Measurements from ENCODE around the gene BRD3OS. TPM values are rescaled to one million over a fixed set of nuclear protein-coding genes. Genes with fewer than 3 reads are reported as not detected.

The BRD3OS gene
- total and polyA plus RNA-seq, 12 donors: 14.7 to 70.6 (median 22.0) TPM

GRCh38 chr9:133998915-133999595 lies 26.2 kb upstream of the BRD3OS start:
- no peak for DNase-seq
- no peak overlapping the region for H3K4me3 ChIP-seq
- no peaks in the 10 kb centered on the region for H3K36me3 ChIP-seq (replicated peaks in 1 of 2)
- no peaks in the 10 kb centered on the region for H3K9me3 ChIP-seq (replicated peaks in 1 of 3)
- H3K27ac ChIP-seq: no peak overlapping the region
- 89 to 100% (median 94%) methylated on average over 1 of the region's 1 CpG for WGBS, 4 donors
- no peaks in the 10 kb centered on the region for H3K27me3 ChIP-seq
- H3K4me1 ChIP-seq (replicated peaks in 1 of 2): peaks cover 0 to 3% of the 10 kb centered on the region in 2 donors
- intact Hi-C loops (cut with DNase I): no loop called here
- TF ChIP-seq CTCF (IDR thresholded peaks at IDR 0.05): no peak
- TF ChIP-seq POLR2A (IDR thresholded peaks at IDR 0.05): no peak

- Histone ChIP-seq H3K4me3 (no peak overlapping the region), H3K4me1 (replicated peaks in 1 of 2) (no peaks in the 10 kb centered on the region), H3K9me3 (replicated peaks in 1 of 3) (no peaks in the 10 kb centered on the region), H3K27me3 (no peaks in the 10 kb centered on the region), H3K27ac (no peak overlapping the region), H3K36me3 (replicated peaks in 1 of 2) (no peaks in the 10 kb centered on the region)
- 77 to 90% (median 85%) methylated on average over 4 to 6 of the region's 6 CpGs for WGBS, 4 donors
- TF ChIP-seq POLR2A (IDR thresholded peaks at IDR 0.05) (no peak), CTCF (IDR thresholded peaks at IDR 0.05) (no peak)
- DNase-seq: no peak
- intact Hi-C loops (cut with DNase I): no loop called here
Observed at GRCh38 chr9:133999851-134000265, 25.4 kb upstream of the BRD3OS start.

- DNase-seq: no peak
- Histone ChIP-seq H3K4me3 (no peak overlapping the region), H3K9me3 (replicated peaks in 1 of 3) (no peaks in the 10 kb centered on the region), H3K4me1 (replicated peaks in 1 of 2) (no peaks in the 10 kb centered on the region), H3K36me3 (replicated peaks in 1 of 2) (no peaks in the 10 kb centered on the region), H3K27ac (no peak overlapping the region), H3K27me3 (no peaks in the 10 kb centered on the region)
- WGBS, 4 donors: 68 to 95% (median 86%) methylated on average over 2 of the region's 2 CpGs
- intact Hi-C loops (cut with DNase I): no loop called here
- TF ChIP-seq POLR2A (IDR thresholded peaks at IDR 0.05) (no peak), CTCF (IDR thresholded peaks at IDR 0.05) (no peak)
Observed at GRCh38 chr9:134002796-134003195, 22.5 kb upstream of the BRD3OS start.

- H3K4me3 ChIP-seq: no peak overlapping the region
- H3K27me3 ChIP-seq: no peaks in the 10 kb centered on the region
- no peak overlapping the region for H3K27ac ChIP-seq
- no peak for DNase-seq
- WGBS, 4 donors: 83 to 92% (median 88%) methylated on average over 1 to 2 of the region's 2 CpGs
- no peaks in the 10 kb centered on the region for H3K36me3 ChIP-seq (replicated peaks in 1 of 2)
- no peaks in the 10 kb centered on the region for H3K4me1 ChIP-seq (replicated peaks in 1 of 2)
- TF ChIP-seq POLR2A (IDR thresholded peaks at IDR 0.05) (no peak), CTCF (IDR thresholded peaks at IDR 0.05) (no peak)
- H3K9me3 ChIP-seq (replicated peaks in 1 of 3): no peaks in the 10 kb centered on the region
- intact Hi-C loops (cut with DNase I): no loop called here
Observed at GRCh38 chr9:134003237-134003636, 22.0 kb upstream of the BRD3OS start.

Measured in adrenal gland (tissue), 12 donors.